Effector CD4-positive, alpha-beta T cell (primary cell): ENCODE results near the gene CIDEB.
A peak's percentile ranks its signal among the peaks of the same experiment; 100 is the strongest.
"Not testable (repeated sequence)": the region's sequence is repeated elsewhere in the genome, so short reads cannot be mapped to it uniquely, and the experiment has no call there.

Experiments used
- DNase-seq: peaks from one replicate; pipeline ENCODE4 v3.0.0-alpha.2; 2020

Gene CIDEB

DNA sequence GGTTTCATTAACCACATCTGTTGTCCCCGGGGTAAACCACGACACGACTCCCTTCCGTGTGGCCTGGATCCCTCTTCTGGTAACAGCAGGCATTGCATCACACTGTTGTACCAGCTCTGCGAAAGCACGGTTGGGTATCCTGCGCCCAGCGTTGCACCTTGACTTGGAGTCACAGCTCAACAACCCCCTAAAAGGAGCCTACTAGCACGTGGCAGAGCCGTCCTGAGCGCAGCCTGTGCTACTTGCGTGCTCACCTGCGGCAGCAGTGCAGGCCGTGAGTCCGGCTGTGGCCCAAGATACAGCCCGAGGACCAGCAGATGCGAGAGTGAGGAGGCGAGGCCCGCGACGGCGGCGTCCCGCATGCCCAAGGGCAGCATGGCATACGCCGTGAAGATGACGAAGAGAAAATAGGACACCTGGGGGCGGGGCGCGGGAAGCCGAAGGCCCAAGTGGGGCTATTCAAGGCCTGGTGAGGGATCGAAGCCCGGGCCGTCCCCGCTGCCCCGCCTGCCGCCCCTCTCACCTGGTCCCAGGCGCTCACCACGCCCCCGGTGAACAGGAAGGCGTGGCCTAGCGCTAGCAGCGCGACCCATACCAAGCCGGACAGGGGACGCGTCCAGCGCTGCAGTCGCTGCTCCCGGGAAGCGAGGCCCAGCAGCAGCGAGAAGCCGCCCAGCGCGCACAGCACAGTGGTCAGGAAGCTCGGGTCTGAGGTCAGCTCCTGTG, 24.7 kb upstream of the CIDEB start:
- DNase-seq: peak; percentile 83

- DNase-seq: no peak
Observed at GRCh38 chr14:24331731-24332267, 24.0 kb upstream of the CIDEB start.

GRCh38 chr14:24330973-24331674, 23.3 kb upstream of the CIDEB start:
- no peak for DNase-seq

DNA sequence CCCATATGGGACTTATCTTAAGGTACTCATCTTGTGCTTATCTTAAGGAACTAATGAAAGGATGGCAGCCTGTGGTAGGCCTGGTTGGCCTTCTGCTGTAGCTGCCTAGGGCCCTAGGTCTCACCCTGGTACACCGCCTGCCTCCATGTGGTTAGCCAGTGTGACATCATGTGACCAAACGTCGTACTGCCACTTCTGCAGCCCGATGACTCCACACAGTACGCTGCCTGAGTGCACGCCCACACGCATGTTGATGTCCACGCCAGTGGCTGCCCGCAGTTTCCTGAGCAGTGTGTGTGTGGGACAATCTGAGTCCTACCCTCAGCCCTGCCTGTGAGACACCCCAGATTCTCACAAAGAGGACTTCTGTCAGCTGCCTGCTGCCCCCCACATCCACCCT, 22.0 kb upstream of the CIDEB start:
- peak; percentile 45 for DNase-seq

DNA sequence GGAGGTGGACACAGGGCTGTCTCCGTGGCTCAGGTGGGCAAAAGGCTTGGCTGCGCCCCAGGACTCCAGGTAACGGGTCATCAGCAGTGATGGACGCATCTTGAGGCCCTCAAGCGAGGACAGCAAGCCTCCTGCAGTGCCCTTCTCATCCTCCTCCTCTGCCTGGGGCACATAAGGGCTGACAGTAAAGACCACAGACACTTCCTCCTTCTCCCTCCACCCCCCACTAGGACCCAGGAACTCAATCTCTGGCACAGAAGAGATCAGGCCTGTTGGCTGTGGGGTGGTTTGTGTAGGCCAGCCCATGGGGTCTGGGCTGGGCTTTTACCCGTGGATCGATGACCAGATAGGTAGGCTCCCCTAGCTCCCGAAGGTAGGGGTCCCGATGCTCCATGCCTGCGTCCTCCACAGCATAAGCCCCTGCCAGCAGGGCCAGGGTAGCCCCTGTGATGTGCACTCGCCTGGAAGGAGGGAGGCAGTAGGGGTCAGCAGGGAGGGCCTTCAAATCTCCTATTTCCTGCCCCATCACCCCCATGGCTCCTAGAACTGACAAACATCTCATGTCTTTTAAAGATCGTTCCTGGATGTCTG, 21.4 kb upstream of the CIDEB start:
- no peak for DNase-seq

DNA sequence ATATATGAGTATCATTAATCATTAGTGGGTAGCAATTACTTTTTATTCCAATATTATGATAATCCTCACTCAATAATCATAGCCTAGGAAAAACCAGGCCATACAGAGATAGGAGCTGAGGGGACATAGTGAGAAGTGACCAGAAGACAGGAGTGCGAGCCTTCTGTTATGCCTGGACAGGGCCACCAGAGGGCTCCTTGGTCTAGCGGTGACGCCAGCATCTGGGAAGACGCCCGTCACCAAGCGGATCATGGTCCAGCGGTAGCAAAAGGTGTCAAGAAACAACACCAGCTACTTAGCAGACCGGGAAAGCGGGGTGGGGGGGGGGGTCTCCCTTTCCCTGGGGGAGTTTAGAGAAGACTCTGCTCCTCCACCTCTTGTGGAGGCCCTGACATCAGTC, 20.1 kb upstream of the CIDEB start:
- not testable (repeated sequence) for DNase-seq

- DNase-seq: no peak
Observed at GRCh38 chr14:24327303-24327702, 19.5 kb upstream of the CIDEB start.

DNA sequence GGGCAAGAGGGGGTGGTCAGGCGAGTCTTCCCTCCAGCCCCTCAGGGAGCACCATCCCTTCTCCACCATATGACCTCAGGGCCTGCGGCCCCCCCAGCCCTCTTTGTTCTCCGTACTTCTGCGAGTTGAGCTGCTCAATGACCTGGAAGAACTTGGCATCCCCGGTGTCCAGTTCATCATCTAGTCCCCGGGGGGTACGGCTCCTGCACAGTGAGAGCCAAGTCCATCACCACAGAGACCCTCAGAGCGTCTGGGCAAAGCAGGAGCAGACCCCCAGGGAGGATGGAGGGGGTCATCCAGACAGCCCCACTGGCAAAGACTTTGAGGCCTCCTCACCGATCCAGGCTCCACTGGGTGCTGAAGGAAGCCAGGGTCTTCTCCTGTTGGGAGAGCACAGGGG, 18.2 kb upstream of the CIDEB start:
- DNase-seq: no peak

GRCh38 chr14:24325041-24325530, 17.3 kb upstream of the CIDEB start:
- DNase-seq: no peak

GRCh38 chr14:24324024-24324423, 16.2 kb upstream of the CIDEB start:
- DNase-seq: no peak

- no peak for DNase-seq
Observed at GRCh38 chr14:24323341-24323740, 15.6 kb upstream of the CIDEB start.

DNA sequence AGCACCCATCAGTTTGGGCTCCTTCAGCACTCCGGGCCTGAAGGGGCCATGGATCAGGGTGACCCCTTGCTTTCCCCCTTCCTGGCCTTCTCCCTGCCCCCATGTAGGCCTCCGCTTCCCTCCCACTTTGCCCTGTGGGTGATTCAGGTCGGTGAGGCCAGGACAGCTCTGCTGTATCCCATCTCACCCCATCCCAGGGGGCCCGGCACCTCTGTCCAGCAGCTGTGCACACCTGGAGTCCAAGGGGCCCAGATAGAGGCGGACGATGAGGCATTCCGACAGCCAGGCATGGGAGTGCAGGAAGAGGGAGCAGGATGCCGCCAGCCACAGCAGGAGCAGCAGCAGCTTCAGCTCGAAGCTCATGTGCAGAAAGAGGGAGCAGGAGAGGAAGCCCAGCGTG, 14.9 kb upstream of the CIDEB start:
- no peak for DNase-seq

GRCh38 chr14:24321212-24321975, 13.6 kb upstream of the CIDEB start:
- DNase-seq: no peak

DNA sequence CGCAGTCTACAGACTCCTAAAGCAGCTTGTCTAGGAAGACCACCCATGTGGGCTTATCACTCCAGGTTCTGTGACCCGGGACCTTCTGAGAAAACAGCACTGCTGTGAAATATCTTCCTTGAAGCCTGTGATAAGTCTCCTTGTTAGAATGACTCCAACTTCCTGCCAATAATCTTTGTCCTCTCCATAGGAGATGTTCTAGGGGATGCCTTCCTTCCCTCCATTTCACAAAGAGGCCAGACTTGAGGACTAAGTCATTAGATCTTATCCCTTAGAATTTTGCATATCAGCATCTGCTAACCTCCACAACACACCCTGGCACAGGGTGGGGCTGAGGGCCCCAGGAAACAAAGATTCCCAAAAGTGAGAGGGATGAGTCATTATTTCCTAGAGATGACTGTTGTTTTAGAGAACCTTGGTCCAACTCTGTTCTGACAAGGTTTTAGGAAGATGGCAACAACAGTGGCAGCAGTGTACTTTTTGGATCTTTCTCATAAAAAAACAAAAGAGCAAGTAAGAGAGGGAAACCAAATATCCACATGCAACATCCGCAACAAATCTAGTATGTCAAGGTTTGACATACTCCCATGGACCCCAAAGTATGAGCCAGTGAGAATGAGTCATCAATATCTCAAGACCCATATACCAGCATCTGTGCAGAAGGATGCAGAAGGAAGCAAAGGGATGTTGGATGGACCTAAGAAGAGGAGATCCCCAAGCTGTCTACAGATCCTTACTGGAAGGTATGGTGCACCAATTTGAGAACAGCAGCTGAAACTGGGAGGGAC, 9.6 kb upstream of the CIDEB start:
- no peak for DNase-seq

DNA sequence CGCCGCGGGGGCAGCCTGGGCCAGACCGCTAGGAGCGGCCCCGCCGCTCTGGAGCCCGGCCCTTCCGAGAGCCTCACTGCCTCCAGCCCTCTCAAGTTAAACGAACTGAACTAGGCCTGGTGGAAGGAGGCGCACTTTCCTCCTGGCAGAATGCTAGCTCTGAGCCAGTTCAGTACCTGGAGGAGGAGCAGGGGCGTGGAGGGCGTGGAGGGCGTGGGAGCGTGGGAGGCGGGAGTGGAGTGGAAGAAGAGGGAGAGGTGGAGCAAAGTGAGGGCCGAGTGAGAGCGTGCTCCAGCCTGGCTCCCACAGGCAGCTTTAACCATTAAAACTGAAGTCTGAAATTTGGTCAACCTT, 8.8 kb upstream of the CIDEB start:
- no peak for DNase-seq

DNA sequence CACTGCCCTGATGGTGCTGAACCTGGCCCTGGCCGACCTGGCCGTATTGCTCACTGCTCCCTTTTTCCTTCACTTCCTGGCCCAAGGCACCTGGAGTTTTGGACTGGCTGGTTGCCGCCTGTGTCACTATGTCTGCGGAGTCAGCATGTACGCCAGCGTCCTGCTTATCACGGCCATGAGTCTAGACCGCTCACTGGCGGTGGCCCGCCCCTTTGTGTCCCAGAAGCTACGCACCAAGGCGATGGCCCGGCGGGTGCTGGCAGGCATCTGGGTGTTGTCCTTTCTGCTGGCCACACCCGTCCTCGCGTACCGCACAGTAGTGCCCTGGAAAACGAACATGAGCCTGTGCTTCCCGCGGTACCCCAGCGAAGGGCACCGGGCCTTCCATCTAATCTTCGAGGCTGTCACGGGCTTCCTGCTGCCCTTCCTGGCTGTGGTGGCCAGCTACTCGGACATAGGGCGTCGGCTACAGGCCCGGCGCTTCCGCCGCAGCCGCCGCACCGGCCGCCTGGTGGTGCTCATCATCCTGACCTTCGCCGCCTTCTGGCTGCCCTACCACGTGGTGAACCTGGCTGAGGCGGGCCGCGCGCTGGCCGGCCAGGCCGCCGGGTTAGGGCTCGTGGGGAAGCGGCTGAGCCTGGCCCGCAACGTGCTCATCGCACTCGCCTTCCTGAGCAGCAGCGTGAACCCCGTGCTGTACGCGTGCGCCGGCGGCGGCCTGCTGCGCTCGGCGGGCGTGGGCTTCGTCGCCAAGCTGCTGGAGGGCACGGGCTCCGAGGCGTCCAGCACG, 8.2 kb upstream of the CIDEB start:
- DNase-seq: no peak

- no peak for DNase-seq
Observed at GRCh38 chr14:24315243-24315806, 7.5 kb upstream of the CIDEB start.

- no peak for DNase-seq
Observed at GRCh38 chr14:24314377-24315193, 6.8 kb upstream of the CIDEB start.

- no peak for DNase-seq
Observed at GRCh38 chr14:24313913-24314312, 6.1 kb upstream of the CIDEB start.
